ENCODE measurements around the gene MTHFD1L.

DNA sequence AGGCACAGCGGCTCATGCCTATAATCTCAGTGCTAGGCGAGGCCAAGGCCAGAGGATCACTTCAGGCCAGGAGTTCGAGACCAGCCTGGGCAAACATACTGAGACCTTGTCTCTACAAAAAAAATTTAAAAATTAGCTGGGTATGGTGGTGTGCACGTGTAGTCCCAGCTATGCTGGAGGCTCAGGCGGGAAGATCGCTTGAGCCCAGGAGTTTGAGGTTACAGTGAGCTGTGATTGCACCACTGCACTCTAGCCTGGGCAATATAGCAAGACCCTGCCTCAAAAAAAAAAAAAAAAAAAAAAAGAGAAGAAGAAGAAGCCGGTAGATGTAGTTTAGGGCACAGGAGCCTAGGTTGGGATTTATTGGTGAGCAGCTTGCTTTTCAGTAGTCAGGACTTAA lies 20.7 kb downstream of the MTHFD1L start:
- TF ChIP-seq, protein P1, sequence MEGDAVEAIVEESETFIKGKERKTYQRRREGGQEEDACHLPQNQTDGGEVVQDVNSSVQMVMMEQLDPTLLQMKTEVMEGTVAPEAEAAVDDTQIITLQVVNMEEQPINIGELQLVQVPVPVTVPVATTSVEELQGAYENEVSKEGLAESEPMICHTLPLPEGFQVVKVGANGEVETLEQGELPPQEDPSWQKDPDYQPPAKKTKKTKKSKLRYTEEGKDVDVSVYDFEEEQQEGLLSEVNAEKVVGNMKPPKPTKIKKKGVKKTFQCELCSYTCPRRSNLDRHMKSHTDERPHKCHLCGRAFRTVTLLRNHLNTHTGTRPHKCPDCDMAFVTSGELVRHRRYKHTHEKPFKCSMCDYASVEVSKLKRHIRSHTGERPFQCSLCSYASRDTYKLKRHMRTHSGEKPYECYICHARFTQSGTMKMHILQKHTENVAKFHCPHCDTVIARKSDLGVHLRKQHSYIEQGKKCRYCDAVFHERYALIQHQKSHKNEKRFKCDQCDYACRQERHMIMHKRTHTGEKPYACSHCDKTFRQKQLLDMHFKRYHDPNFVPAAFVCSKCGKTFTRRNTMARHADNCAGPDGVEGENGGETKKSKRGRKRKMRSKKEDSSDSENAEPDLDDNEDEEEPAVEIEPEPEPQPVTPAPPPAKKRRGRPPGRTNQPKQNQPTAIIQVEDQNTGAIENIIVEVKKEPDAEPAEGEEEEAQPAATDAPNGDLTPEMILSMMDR (IDR thresholded peaks at IDR 0.05): no peak
- TF ChIP-seq POLR2AphosphoS5 (IDR thresholded peaks at IDR 0.05): no peak
